ENCODE results near the gene TXNL4A.

TXNL4A gene

DNA sequence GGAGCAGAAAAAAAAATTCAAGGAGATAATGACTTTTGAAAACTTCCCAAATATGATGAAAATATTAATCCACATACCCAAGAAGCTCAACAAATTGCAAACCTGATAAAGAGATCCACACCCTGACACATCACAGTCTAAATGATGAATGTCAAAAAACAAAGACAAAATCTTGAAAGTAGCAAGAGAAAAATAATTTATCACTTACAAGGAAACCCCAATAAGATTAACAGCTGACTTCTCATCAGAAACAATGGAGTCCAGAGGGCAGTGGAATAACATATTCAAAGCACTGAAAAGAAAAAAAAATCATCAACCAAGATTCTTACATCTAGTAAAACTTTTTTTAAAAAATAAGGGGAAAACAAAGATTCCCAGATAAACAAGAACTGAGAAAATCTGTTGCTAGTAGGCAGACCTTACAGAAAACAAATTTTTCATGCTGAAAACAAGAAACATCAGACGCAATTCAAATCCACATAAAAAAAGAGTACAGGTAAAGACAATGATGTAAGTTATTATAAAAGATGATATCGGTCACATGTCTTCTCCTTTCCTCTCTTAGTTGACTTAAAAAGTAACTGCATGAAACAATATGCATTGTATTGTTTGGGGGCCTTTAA, 58.2 kb downstream of the TXNL4A start:
- no peak for DNase-seq
- Histone ChIP-seq H3K36me3 (peaks cover 48 to 75% (median 62%) of the 10 kb centered on the region in 3 donors), H3K4me3 (no peak overlapping the region), H3K4me1 (no peaks in the 10 kb centered on the region), H3K27ac (no peak overlapping the region), H3K27me3 (no peaks in the 10 kb centered on the region), H3K9me3 (peaks cover 0 to 45% (median 37%) of the 10 kb centered on the region in 3 donors)
- intact Hi-C loops (cut with DNase I; ENCODE audit: low total_unique reads): no loop called here
- no peak for TF ChIP-seq CTCF (IDR thresholded peaks at IDR 0.05)

GRCh38 chr18:79928563-79928960, 59.8 kb downstream of the TXNL4A start:
- H3K36me3 ChIP-seq: peaks cover 45 to 76% (median 46%) of the 10 kb centered on the region in 3 donors
- no peaks in the 10 kb centered on the region for H3K27me3 ChIP-seq
- no peak overlapping the region for H3K4me3 ChIP-seq
- H3K9me3 ChIP-seq: peaks cover 0 to 41% (median 35%) of the 10 kb centered on the region in 3 donors
- no peak for TF ChIP-seq CTCF (IDR thresholded peaks at IDR 0.05)
- DNase-seq: peak; percentile 3 to 37
- no peaks in the 10 kb centered on the region for H3K4me1 ChIP-seq
- H3K27ac ChIP-seq: no peak overlapping the region
- intact Hi-C loops (cut with DNase I; ENCODE audit: low total_unique reads): no loop called here

- DNase-seq: peak; percentile 12 to 59
- Histone ChIP-seq H3K27ac (no peak overlapping the region), H3K36me3 (peaks cover 40 to 71% (median 48%) of the 10 kb centered on the region in 3 donors), H3K4me1 (no peaks in the 10 kb centered on the region), H3K27me3 (no peaks in the 10 kb centered on the region), H3K4me3 (no peak overlapping the region), H3K9me3 (peaks cover 0 to 34% (median 28%) of the 10 kb centered on the region in 3 donors)
- intact Hi-C loops (cut with DNase I; ENCODE audit: low total_unique reads): no loop called here
- no peak for TF ChIP-seq CTCF (IDR thresholded peaks at IDR 0.05)
These were observed 60.5 kb downstream of the TXNL4A start for GRCh38 chr18:79927607-79928562.

GRCh38 chr18:79926715-79927606, 61.4 kb downstream of the TXNL4A start:
- no peaks in the 10 kb centered on the region for H3K27me3 ChIP-seq
- TF ChIP-seq CTCF (IDR thresholded peaks at IDR 0.05): no peak
- peaks cover 0 to 31% (median 20%) of the 10 kb centered on the region in 3 donors for H3K9me3 ChIP-seq
- DNase-seq: peak; percentile 11 to 48
- H3K27ac ChIP-seq: no peak overlapping the region
- intact Hi-C loops (cut with DNase I; ENCODE audit: low total_unique reads): no loop called here
- no peak overlapping the region for H3K4me3 ChIP-seq
- peaks cover 36 to 76% (median 54%) of the 10 kb centered on the region in 3 donors for H3K36me3 ChIP-seq
- no peaks in the 10 kb centered on the region for H3K4me1 ChIP-seq

DNA sequence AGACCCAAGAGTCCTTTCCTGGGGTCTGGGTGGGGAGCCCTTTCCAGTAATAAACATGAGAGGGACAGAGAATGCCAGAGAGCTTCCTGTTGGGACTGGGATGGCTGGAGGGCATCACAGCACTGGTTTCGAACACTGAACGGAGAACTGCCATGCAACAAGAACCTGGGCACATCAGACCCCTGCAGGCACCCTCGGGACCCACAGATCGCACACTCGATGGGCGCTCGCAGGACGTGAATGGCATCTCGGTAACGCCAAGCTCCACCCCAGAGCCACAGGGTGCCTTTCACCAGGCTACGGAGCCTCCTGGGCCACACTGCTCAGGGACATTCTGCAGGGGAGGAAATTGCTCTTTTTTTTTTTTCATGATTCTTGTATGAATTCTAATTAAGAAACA, 62.1 kb downstream of the TXNL4A start:
- intact Hi-C loops (cut with DNase I; ENCODE audit: low total_unique reads): no loop called here
- Histone ChIP-seq H3K9me3 (peaks cover 0 to 27% (median 16%) of the 10 kb centered on the region in 3 donors), H3K4me3 (no peak overlapping the region), H3K4me1 (no peaks in the 10 kb centered on the region), H3K27ac (no peak overlapping the region), H3K27me3 (no peaks in the 10 kb centered on the region), H3K36me3 (peaks cover 31 to 70% (median 54%) of the 10 kb centered on the region in 3 donors)
- peak; percentile 3 to 53 for DNase-seq
- TF ChIP-seq CTCF (IDR thresholded peaks at IDR 0.05): no peak
